Trophoblast cell (in vitro differentiated cells and primary cell): ENCODE measurements around the gene ZNF148.

ENCODE experiments used
- DNase-seq, 2 donors: peaks; one replicate each; pipeline ENCODE4 v3.0.0-alpha.2; 2016
- H2AFZ ChIP-seq: 2 replicates; pipeline ENCODE4 v1.6.1; 2013; ENCODE audit warnings: low read length, moderate library complexity, mild to moderate bottlenecking; ENCODE audit not compliant: insufficient read depth, poor library complexity
- H2AK5ac ChIP-seq: 2 replicates; pipeline ENCODE4 v1.6.1; 2013; ENCODE audit warnings: mild to moderate bottlenecking, low read length
- H2BK120ac ChIP-seq: 2 replicates; pipeline ENCODE4 v1.6.1; 2013; ENCODE audit warnings: low read length, mild to moderate bottlenecking, moderate library complexity; ENCODE audit not compliant: insufficient read depth, poor library complexity
- H2BK12ac ChIP-seq: 2 replicates; pipeline ENCODE4 v1.6.1; 2013; ENCODE audit warnings: mild to moderate bottlenecking, low read length, moderate library complexity
- H2BK5ac ChIP-seq: 2 replicates; pipeline ENCODE4 v1.6.1; 2013; ENCODE audit warnings: low read length, low read depth, moderate library complexity, mild to moderate bottlenecking; ENCODE audit not compliant: poor library complexity
- H3K14ac ChIP-seq: 2 replicates; pipeline ENCODE4 v1.6.1; 2013; ENCODE audit warnings: mild to moderate bottlenecking, low read length
- H3K18ac ChIP-seq: 2 replicates; pipeline ENCODE4 v1.6.1; 2013; ENCODE audit warnings: mild to moderate bottlenecking, low read length
- H3K23ac ChIP-seq: 2 replicates; pipeline ENCODE4 v1.6.1; 2013; ENCODE audit warnings: low read length
- H3K27ac ChIP-seq: 2 replicates; pipeline ENCODE4 v1.5.1; 2013; ENCODE audit warnings: low read depth, mild to moderate bottlenecking, inconsistent platforms, low read length, moderate library complexity
- H3K27me3 ChIP-seq: 2 replicates; pipeline ENCODE4 v1.6.1; 2013; ENCODE audit warnings: inconsistent platforms, mild to moderate bottlenecking, low read length, moderate library complexity; ENCODE audit not compliant: insufficient read depth
- H3K36me3 ChIP-seq, 2 experiments: 1 replicate in 1 of 2; 2 replicates in 1 of 2; pipeline ENCODE4 v1.6.1; 2013; ENCODE audit warnings: low read length in 2 of 2, mild to moderate bottlenecking in 2 of 2, moderate library complexity in 1 of 2; ENCODE audit not compliant: insufficient read depth in 2 of 2, control insufficient read depth in 1 of 2
- H3K4ac ChIP-seq: 2 replicates; pipeline ENCODE4 v1.6.1; 2013; ENCODE audit warnings: low read depth, mild to moderate bottlenecking, low read length, moderate library complexity
- H3K4me1 ChIP-seq, 2 experiments: 1 replicate in 1 of 2; 2 replicates in 1 of 2; pipeline ENCODE4 v1.6.1; 2013; ENCODE audit warnings: low read length in 2 of 2, mild to moderate bottlenecking in 2 of 2, moderate library complexity in 1 of 2; ENCODE audit not compliant: insufficient read depth in 2 of 2, control insufficient read depth in 1 of 2
- H3K4me2 ChIP-seq: 2 replicates; pipeline ENCODE4 v1.6.1; 2013; ENCODE audit warnings: inconsistent platforms, mild to moderate bottlenecking, low read length, moderate library complexity
- H3K4me3 ChIP-seq: 2 replicates; pipeline ENCODE4 v1.5.1; 2013; ENCODE audit warnings: mild to moderate bottlenecking, low read depth, low read length, inconsistent platforms
- H3K79me1 ChIP-seq: one replicate; pipeline ENCODE4 v1.6.1; 2013; ENCODE audit warnings: low read length
- H3K79me2 ChIP-seq: 2 replicates; pipeline ENCODE4 v1.6.1; 2013; ENCODE audit warnings: low read length, mild to moderate bottlenecking; ENCODE audit not compliant: control insufficient read depth, insufficient read depth, poor library complexity
- H3K9ac ChIP-seq: 2 replicates; pipeline ENCODE4 v1.6.1; 2013; ENCODE audit warnings: mild to moderate bottlenecking, low read length
- H3K9me3 ChIP-seq: 2 replicates; pipeline ENCODE4 v1.6.1; 2013; ENCODE audit warnings: low read depth, mild to moderate bottlenecking, control low read depth, inconsistent platforms, low read length; ENCODE audit not compliant: insufficient read depth
- H4K12ac ChIP-seq: 2 replicates; pipeline ENCODE4 v1.6.1; 2013; ENCODE audit warnings: low read depth, mild to moderate bottlenecking, low read length, moderate library complexity
- H4K8ac ChIP-seq: 2 replicates; pipeline ENCODE4 v1.6.1; 2013; ENCODE audit warnings: low read depth, mild to moderate bottlenecking, low read length, moderate library complexity
- H4K91ac ChIP-seq: one replicate; pipeline ENCODE4 v1.6.1; 2013; ENCODE audit warnings: low read depth, mild to moderate bottlenecking, low read length, moderate library complexity
- WGBS: extraction: QIAGEN DNeasy Blood & Tissue Kit; methylation state at CpG from one replicate; pipeline ENCODE4 v1.1.7; 2013; ENCODE audit warnings: missing lambda C conversion rate; ENCODE audit not compliant: insufficient read length, insufficient coverage; ENCODE audit errors: extremely low coverage; 5-methylcytosine and 5-hydroxymethylcytosine counted together

ZNF148 gene

GRCh38 chr3:125310623-125311081 lies 64.5 kb downstream of the ZNF148 start:
- no peak overlapping the region for H3K18ac ChIP-seq
- no peak overlapping the region for H2BK120ac ChIP-seq
- no peak overlapping the region for H3K4me2 ChIP-seq
- peaks cover 0 to 2% of the 10 kb centered on the region in 2 experiments for H3K4me1 ChIP-seq
- H3K27ac ChIP-seq, result no peak overlapping the region
- H3K14ac ChIP-seq, result no peak overlapping the region
- WGBS, result no CpG with 5 or more reads among the region's 5 CpGs
- no peak overlapping the region for H3K23ac ChIP-seq
- peak; percentile 25 to 43 for DNase-seq
- no peak overlapping the region for H3K9ac ChIP-seq
- no peak overlapping the region for H4K12ac ChIP-seq
- H4K8ac ChIP-seq, result no peak overlapping the region
- no peaks in the 10 kb centered on the region for H3K36me3 ChIP-seq
- no peak overlapping the region for H2BK5ac ChIP-seq
- no peaks in the 10 kb centered on the region for H3K79me1 ChIP-seq
- no peak overlapping the region for H3K4me3 ChIP-seq
- H3K27me3 ChIP-seq, result no peaks in the 10 kb centered on the region
- no peak overlapping the region for H3K4ac ChIP-seq
- no peaks in the 10 kb centered on the region for H3K79me2 ChIP-seq
- H3K9me3 ChIP-seq, result no peaks in the 10 kb centered on the region
- H4K91ac ChIP-seq, result no peak overlapping the region
- no peak overlapping the region for H2AK5ac ChIP-seq
- no peak overlapping the region for H2AFZ ChIP-seq
- H2BK12ac ChIP-seq, result no peak overlapping the region

DNA sequence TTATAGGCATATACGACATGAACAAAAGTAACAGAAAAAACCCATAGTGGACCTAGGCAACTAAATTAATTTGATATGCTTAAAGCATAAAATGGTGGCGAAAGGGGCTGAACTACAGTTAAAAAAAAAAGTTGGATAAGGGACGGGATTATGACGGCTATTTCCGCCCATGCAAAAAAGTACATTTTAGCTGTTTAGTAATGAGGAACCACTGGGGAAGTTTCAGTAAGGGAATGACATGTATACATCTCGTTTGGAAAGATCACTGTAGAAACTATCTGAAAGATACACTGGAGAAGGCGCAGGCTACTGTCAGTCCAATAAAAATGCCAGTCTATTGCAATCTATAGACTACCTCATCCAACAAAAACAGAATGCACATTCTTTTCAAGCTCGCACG lies 65.6 kb downstream of the ZNF148 start:
- WGBS, result no CpG with 5 or more reads among the region's 9 CpGs
- Histone ChIP-seq H3K4me3 (no peak overlapping the region), H4K8ac (no peak overlapping the region), H3K18ac (no peak overlapping the region), H2BK120ac (no peak overlapping the region), H3K4me2 (no peak overlapping the region), H4K91ac (no peak overlapping the region), H3K79me2 (no peaks in the 10 kb centered on the region), H3K27me3 (no peaks in the 10 kb centered on the region), H2BK12ac (no peak overlapping the region), H3K9ac (no peak overlapping the region), H3K9me3 (no peaks in the 10 kb centered on the region), H4K12ac (no peak overlapping the region), H3K79me1 (no peaks in the 10 kb centered on the region), H3K36me3 (no peaks in the 10 kb centered on the region), H3K4ac (no peak overlapping the region), H2AK5ac (no peak overlapping the region), H2BK5ac (no peak overlapping the region), H2AFZ (no peak overlapping the region), H3K14ac (no peak overlapping the region), H3K4me1 (peaks cover 0 to 2% of the 10 kb centered on the region in 2 experiments), H3K23ac (no peak overlapping the region), H3K27ac (no peak overlapping the region)
- no peak for DNase-seq

GRCh38 chr3:125306620-125307019 lies 68.5 kb downstream of the ZNF148 start:
- Histone ChIP-seq H3K79me2 (no peaks in the 10 kb centered on the region), H2AFZ (no peak overlapping the region), H3K4me3 (no peak overlapping the region), H3K9ac (no peak overlapping the region), H3K79me1 (no peaks in the 10 kb centered on the region), H4K12ac (no peak overlapping the region), H3K27me3 (no peaks in the 10 kb centered on the region), H3K9me3 (no peaks in the 10 kb centered on the region), H2BK12ac (no peak overlapping the region), H3K27ac (no peak overlapping the region), H4K91ac (no peak overlapping the region), H2BK5ac (no peak overlapping the region), H3K4ac (no peak overlapping the region), H3K36me3 (no peaks in the 10 kb centered on the region), H4K8ac (no peak overlapping the region), H2BK120ac (no peak overlapping the region), H3K4me1 (no peaks in the 10 kb centered on the region), H3K23ac (no peak overlapping the region), H3K18ac (no peak overlapping the region), H2AK5ac (no peak overlapping the region), H3K14ac (no peak overlapping the region), H3K4me2 (no peak overlapping the region)
- DNase-seq, result no peak

GRCh38 chr3:125302932-125303331 lies 72.2 kb downstream of the ZNF148 start:
- Histone ChIP-seq H4K8ac (no peak overlapping the region), H3K27ac (no peak overlapping the region), H2AFZ (no peak overlapping the region), H3K36me3 (no peaks in the 10 kb centered on the region), H3K4ac (no peak overlapping the region), H3K9ac (no peak overlapping the region), H3K18ac (no peak overlapping the region), H4K91ac (no peak overlapping the region), H3K4me2 (no peak overlapping the region), H2BK5ac (no peak overlapping the region), H2AK5ac (no peak overlapping the region), H3K79me1 (no peaks in the 10 kb centered on the region), H3K4me1 (no peaks in the 10 kb centered on the region), H3K4me3 (no peak overlapping the region), H4K12ac (no peak overlapping the region), H2BK12ac (no peak overlapping the region), H3K23ac (no peak overlapping the region), H3K14ac (no peak overlapping the region), H3K27me3 (no peaks in the 10 kb centered on the region), H3K79me2 (no peaks in the 10 kb centered on the region), H3K9me3 (no peaks in the 10 kb centered on the region), H2BK120ac (no peak overlapping the region)
- no CpG with 5 or more reads among the region's 3 CpGs for WGBS
- DNase-seq, result no peak
